GM19351 (cell line): ENCODE results near the gene LRRIQ1.
"Not testable (repeated sequence)": the region's sequence is repeated elsewhere in the genome, so short reads cannot be mapped to it uniquely, and the experiment has no call there.

Source experiments
- ATAC-seq: cut with Tn5 transposase; IDR thresholded peaks from one replicate; pipeline ENCODE4 v1.9.1; 2021; ENCODE audit warnings: mild to moderate bottlenecking, moderate library complexity; ENCODE audit not compliant: unreplicated experiment

Gene LRRIQ1

DNA sequence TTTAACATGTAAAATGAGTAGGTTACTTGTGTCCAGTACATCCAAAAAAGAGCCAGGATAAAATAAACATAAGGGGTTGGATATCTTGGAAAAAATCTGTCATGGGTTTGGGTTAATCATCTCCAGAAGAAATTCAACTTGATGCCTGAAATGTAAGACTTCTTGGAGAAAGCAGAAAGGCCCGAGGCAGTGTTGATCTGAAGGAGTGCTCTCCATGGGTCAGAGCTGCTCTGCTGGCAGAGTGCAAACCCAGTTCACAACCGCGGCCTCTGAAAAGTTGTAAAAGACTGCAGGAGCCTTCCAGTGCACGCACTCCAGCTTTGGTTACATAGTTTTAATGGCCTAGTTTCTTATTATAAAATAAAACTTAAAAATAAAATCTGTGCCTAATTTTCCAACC, 146.5 kb downstream of the LRRIQ1 start:
- no peak for ATAC-seq

DNA sequence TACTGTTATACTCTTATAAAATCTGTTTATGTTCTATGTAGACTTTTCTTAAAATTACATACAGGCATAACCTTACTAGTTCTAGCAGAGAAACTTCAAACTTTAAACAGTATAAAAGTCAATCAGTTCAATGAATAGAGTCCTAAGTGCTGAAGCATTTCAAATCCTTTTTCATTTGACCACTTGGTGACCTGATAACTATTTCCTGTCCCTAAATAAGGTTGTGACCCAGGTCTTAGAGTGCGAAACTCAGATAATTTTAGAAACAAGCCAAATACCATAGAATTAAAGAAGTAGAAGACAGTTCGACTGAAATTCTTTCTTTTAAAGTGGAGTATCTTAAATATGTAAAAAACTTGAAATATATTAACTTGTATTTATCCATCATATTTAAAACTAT, 147.7 kb downstream of the LRRIQ1 start:
- no peak for ATAC-seq

DNA sequence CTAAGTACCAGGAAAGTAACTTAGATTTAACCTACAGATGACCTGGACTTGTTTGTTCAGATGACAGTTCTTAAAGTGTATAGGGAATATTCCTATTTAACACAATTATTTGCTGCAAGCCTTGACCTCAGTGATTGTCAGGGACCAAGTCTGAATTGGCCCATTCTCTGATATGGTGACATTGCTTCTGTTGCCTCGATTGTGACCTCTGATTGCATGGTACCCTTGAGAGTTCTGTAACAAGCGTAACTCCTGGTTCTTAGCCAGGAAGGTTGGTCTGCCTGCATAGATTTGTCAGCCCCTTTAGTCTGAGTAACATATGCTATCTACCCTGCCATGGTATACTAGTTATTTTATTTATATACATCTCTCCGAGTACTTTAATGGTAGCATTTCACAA, 150.1 kb downstream of the LRRIQ1 start:
- no peak for ATAC-seq

DNA sequence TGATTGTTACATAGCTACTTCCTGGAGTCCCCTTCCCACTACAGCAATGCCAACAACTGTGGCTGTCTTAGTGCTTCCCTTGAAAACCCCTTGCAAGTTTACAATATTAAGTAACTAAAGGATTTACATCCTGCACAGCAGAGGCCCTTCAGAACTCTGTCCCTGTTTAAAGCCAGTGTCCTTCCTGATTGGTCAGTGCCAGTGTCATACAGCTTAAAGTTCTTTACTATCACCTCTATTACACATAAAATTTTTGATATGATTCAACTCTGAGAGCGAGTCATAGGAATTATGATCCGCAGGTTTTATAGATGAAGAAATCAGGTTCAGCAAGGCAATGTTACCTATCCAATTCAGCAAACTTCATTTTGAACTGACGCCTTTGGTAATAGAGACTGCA, 152.5 kb downstream of the LRRIQ1 start:
- ATAC-seq, result no peak

DNA sequence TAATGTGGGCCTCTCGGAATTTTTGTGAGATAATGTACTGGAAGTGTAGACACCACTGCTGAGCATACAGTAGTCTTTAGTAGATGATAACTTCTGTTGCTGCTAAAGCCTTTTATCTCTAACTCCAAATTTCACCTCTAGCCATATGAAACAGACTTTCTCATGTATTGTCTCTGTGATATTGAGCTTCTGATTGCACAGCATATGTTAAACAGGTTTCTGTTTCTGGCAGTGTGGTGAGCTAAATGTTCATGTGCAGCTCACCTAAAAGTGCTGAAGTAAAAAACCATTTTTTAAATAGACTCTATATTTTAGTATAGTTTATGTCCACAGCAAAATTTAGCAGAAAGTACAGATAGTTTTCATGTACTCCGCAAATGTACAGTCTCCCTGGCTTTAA, 154.6 kb downstream of the LRRIQ1 start:
- no peak for ATAC-seq

DNA sequence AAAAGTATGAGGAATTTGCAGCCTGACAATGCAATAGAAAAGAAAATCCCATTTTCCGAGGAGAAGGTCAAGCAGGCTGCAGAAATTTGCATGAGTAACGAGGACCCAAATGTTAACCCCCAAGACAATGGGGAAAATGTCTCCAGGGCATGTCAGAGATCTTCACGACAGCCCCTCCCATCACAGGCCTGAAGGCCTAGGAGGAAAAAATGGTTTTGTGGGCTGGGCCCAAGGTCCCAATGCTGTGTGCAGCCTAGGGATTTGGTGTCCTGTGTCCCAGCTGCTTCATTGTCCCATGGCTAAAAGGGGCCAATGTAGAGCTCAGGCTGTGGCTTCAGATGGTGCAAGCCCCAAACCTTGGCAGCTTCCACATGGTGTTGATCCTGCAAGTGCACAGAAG, 167.7 kb downstream of the LRRIQ1 start:
- ATAC-seq, result not testable (repeated sequence)

DNA sequence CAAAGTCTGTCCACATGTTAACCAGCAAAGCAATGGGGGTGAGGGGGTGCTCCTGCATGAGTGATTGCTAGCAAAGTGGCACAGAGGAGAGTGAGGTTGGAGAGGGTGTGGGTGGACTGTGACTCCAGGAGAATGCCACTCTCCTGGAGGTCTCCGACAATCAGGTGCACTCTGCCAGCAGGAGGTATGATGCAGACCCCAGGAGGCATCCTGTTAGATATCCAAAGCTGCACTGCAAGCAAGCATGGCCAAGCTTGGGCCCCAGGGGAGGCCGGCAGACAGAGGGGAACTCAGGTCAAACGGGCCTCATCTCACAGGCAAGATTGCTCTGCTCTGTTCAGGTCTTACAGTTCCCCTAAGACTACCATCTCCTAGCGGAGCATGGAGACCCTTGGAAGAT, 170.4 kb downstream of the LRRIQ1 start:
- no peak for ATAC-seq

DNA sequence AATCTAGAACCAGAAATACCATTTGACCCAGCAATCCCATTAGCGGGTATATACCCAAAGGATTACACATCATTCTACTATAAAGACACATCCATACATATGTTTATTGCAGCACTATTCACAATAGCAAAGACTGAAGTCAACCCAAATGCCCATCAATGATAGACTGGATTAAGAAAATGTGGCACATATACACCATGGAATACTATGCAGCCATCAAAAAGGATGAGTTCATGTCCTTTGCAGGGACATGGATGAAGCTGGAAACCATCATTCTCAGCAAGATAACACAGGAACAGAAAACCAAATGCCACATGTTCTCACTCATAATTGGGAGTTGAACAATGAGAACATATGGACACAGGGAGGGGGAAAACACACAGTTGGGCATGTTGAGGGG, 188.2 kb downstream of the LRRIQ1 start:
- ATAC-seq, result not testable (repeated sequence)

DNA sequence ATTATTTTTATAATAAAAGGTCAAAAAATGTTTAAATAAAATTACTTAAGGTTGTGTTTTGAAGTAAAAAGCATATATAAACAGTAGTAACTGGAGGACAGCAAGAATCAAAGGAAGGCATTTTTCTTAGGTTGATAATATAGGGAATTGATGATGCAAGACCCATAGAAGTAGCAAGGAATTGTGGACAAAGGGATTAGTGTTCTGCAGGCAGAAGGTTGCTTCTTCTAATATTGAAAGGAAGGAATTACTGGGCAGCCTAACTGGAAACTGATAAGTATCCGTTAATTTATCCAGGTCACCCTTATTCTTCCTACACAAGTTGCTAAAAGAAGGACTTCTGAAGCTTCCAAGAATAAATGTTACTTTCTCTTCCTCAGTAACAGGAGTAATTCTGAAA, 189.3 kb downstream of the LRRIQ1 start:
- ATAC-seq, result no peak

DNA sequence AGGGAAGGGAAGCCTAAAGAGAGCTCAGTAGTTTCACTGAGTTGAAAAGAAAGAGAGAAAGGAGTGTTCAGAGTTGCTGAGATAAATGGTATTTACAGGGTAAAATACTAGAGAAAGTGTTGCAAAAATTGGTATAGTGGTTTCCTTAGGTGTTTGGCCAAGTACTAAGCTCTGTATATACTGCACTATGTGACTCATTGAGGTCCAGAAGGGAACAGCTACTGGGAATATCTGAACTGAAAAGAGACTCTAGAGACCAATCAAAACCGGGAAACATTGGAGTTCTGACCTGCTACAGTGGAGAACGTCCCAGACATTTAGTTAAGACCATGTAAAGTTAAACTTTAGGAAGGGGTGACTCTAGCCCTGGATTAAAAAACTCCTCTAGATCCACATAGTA, 201.2 kb downstream of the LRRIQ1 start:
- no peak for ATAC-seq

DNA sequence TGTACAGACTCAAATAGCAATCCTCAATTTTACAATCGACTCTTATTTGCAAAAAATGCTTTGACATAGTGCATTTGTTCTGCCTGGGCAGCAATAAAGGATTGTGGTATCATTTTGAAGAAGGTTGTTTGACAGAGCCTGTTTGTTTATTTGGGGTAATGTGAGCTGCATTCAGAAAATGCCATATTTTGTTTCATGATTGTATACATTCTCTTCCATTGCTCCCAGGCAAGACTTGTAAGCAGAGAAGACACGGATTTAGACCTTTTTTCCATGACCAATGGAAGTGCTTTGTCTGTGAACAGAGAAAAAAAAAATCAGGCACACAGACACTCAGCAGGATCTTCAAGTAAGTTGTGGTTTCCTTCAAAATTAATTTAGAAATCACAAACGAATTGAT, 208.4 kb downstream of the LRRIQ1 start:
- ATAC-seq, result no peak

DNA sequence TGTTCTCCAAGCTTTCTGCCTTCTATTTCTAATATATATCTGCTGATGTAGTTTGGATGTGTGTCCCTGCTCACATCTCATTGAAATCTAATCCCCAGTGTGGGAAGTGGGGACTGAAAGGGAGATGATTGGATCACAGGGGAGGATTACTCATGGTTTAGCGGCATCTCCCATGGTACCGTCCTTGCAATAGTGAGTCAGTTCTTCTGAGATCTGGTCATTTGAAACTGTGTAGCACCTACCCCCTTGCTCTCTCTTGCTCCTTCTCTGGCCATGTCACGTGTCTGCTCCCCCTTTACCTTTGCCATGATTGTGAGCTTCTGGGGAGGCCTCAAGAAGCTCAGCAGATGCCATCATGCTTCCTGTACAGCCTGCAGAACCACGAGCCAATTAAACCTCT, 217.7 kb downstream of the LRRIQ1 start:
- no peak for ATAC-seq

DNA sequence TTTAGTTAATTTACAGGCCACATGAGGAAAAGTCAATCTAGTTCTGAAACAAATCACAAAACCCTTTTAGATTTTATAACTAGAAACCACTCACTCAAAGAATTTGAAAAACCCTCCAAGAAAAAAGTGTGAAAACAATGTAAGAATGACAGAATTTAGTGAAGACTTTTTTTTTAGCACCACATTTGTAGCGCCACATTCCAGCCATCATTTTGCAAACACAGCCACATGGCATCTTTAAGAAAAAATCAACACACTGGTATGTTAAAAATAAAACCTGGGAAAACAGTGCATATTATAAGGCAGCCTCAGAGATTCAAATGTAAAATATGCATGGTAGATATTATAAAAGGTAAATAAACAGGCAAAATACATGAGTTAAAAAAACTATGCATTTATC, 221.5 kb downstream of the LRRIQ1 start:
- ATAC-seq, result no peak

DNA sequence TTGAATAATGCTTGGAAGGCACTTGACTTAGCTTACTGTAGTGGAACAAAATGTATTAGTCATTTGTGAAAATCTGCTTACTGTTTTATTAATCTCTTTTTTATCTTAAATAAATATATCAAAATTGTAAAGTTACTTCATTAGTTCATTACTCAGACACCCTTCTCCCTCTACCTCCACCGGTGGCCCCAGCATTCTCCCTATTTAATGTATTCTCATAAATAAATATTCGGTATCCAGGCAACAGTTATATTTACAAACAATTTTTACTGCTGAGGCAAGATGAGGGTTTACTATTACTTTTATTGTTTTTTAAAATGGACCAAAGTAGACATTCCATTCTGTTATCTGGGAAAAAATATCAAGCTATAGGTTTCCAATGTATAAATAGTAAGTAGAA, 224.3 kb downstream of the LRRIQ1 start:
- no peak for ATAC-seq

DNA sequence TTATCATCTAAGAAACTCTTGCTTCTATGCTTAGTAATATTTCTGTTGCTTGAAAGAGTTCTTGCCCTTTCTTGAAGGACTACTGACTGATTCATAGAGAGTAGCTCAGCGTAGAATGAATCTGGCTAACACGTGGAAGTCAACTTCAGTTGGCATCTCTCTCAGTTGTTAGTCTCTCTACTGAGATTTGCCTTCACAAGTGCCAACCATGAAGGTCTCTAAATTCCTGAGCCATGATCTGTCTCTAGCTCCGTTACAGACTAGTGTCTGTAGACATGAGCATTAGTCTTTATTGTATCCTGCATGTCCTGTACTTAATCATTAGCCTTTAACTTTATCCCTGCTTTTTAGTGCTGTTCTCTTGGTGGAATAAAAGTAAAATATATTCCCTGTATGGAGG, 224.7 kb downstream of the LRRIQ1 start:
- no peak for ATAC-seq

DNA sequence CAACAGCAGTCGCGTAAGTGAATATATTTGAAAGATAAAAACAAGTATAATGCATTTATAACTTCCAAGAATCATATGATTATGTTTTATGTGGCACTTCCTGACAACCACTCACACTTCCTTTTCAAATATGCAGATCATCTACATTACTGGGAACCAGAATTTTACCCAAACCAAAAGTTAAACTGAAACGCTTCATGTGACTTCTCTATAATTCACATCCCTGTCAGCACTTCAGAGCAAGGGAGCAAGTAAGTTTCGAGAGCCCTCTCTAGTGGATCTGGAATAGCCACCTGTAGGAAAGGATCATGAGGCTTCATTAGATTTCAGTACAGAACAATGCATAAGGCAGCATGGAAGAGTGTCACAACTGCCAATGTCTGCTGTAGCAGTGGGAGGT, 230.2 kb downstream of the LRRIQ1 start:
- ATAC-seq, result no peak

DNA sequence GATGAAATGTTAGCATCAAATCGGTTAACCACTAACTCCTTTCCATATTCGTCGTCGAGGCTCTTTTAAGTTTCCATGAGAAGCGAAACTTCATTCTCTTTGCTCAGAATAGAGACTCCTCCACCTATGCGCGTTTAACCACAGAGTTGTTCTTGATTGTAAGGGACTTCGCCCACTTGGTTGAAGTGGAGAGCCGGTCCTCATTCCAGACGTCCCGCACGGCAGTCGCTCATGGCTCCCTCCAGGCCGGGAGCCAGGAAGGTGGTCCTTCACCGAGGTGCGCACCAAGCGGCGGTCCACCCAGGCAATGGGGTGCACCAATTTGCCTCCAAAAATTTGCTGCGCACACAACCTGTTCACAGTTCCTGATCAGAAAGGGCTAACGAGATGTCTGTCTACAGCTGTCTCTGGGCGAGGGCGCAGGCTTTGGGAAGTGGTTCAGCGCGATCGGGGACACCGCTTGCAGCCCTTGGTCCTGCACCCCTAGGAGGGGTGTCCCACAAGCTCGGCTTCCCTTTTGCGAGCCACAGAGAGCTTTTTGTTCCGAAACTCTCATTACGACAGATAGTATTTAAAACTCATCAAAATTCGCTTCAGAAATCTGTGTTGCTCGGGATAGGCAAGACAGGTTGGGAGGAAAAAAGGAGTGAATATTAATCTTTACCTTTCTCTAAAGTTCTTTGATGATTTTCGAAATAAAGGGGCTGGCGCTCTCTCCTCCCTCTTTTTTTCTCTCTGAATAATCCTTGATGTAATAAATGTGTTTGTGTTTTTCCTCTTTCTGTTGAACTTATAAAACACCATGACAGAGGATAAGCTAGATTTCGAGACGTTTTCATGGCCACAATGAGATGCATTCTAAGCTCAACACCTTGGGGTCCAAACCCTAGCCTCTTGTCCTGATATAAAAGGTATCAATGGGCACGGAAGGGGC, 237.5 kb downstream of the LRRIQ1 start:
- ATAC-seq, result peak; percentile 87

DNA sequence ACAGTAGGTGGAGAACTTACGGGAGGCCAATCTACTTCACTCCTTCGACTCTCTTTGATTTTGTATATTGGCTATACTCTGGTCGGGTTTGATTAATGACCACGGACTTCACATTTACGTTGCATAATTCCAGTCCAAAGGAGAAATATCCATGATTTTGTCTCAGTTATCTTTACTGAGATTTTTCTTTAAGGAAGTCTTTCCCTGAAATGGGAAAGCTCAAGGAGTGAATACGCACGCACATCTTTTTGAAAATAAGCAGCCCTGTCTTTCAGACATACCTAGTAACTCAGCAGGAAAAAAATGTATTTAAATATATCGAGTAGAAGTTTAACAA, 238.1 kb downstream of the LRRIQ1 start:
- no peak for ATAC-seq

DNA sequence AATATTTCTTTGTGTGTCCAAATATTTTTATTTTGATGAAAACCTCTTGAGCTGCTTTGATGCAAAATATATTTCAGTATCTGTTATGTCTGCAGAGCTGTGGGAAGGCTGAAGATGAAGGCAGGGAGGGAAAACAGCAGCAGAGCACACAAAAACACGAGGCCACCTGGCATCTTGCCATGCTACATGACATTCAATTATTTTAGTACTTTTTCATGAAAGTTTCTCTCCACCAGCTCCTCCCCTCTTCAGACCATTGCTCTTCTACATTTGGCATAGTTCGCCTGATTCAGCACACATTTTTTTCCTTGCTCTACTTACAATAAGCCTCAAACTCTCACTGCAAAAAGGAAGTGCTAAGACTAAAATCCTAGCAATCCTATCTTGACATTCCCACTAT, 239.2 kb downstream of the LRRIQ1 start:
- ATAC-seq, result no peak

DNA sequence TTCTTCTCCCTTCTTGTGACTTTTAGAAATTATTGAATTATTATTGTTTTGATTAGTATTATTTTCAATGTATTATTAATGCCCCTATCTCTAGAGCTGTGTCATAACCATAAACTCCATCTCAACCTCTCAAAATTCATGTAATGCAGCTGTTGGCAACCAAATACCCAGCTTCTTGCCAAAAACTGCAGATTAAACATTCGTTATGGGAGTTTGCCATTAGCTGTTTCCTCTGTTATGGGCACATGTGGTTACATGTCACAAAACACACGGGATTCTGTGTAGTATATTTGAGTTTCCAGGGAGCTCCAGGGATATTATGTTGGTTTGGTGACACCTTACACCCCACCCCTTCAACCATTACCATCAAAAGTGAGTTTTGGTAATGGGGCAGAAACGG, 241.0 kb downstream of the LRRIQ1 start:
- no peak for ATAC-seq

DNA sequence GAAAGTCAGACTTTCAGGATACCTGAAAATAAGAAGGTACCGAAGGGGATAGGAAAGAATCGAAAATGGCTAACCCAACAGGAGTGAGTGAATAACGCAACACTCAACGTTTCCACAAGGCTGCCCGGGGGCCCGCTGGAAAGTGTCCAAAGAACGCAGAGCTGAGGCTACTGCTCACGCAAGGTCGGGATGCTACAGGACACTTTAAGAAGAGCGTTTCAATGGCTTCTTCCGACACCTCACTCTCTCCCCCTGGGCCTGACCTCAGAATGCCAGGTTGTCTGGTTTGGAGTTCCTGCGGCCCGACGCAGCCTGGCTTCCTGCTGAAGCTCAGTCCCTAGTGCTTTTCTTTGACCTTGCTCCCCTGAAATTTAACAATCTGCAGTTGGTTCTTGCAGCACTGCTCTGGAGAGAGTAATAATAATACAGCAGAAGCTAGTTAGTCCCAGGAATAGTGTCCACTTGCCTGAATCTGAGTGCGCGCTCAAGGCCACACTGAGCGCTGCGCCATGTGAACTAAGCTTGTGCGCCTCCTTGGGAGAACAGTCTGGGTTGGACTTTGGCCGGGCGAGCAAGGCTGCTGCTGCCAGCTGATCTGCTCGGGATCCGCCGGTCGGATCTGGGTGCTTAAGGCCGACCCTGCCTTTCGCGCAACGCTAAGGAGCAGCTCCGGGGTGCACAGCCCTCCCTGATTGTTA, 241.9 kb downstream of the LRRIQ1 start:
- ATAC-seq, result no peak

DNA sequence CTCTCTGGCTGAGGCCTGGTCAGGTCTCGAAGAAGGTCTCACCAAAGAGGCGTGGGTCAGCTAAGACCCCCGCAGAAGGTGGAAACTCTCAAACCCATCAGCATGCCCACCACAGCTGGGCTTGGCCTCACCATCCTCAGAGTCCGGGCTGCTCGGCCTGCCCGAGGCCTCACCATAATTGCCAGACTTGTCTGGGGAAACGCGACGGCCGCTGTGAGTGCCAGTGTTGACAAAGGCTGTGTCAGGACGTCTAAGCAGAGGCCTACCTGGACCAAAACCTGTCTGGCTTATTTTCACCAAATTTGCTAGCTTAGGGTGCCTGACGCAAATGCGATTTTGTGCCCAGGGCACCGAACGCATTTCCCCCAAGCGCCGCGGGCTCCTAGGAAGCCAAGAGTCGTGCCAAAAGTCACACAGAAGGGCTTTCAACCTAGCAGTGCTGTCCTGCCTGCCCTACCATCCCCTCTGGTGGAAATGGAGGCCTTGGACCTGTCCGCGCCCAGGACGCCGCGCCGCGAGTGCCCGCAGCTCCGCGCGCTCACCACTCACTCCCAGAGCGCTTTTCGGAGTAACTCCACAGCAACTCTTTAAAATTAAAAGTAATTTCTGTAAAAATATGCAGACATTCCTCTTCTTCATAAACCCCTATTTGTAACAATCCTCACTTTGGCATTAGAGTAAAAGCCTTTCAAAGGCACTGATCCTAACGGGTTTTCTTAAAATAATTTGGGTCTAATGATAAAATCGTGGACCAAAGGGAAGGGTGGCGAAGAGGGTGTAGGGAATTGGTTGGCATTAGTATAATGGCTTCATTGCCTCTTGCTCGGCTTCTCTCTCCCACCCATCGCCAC, 242.7 kb downstream of the LRRIQ1 start:
- ATAC-seq, result no peak
